ENCODE results near the gene FTO. TPM values are rescaled to one million over a fixed set of nuclear protein-coding genes. Genes with fewer than 3 reads are reported as not detected.

FTO gene
- total and polyA plus RNA-seq, 2 of the 8 experiments (the other 6 are each of a cell fraction or from before 2014, with no cell fraction given): 34.5 to 59.8 TPM

DNA sequence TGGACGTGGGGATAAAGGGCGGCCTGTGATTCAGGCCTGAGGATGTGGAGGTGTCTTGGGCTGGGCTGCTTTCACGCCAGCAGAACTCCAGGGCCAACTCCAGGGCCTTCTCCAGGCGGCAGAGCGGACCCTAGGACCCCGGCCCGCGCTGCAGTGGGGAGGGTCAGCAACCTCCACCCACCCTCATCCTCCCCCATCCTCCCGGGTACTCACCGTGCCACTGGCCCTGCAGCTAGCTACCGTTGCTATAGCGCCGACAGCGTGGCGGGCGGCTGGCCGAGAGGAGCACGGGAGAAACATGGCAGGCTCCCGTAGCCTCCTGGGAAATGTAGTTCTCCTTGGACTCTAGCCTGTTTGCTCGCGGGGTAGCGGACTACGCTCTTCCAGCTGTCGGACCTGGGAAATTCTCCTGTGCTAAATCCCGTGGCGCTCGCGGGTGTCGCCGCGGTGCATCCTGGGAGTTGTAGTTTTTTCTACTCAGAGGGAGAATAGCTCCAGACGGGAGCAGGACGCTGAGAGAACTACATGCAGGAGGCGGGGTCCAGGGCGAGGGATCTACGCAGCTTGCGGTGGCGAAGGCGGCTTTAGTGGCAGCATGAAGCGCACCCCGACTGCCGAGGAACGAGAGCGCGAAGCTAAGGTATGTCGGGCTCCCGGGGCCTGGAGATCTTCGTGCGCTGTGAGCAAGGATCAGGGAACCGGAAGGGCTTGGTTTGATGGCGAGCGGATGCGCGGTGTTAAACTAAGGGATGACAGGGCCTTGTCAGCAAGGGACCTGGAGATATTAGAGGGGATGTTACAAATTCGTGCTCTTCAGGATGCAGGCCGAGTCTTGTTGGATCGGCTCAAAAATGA is at the start of gene FTO, which contains the start of gene RPGRIP1L (continued):
- TF ChIP-seq BRCA1 (IDR thresholded peaks at IDR 0.05; ENCODE audit: low read depth, low read length): 0 out of 2 replicates have a peak, but pooled peaks have one; percentile 9
- 0 out of 2 replicates have a peak, but pooled peaks have one; percentile 46 for TF ChIP-seq RBBP5 (IDR thresholded peaks at IDR 0.05; ENCODE audit: borderline replicate concordance, low read depth, low read length)
- TF ChIP-seq CHD1 (IDR thresholded peaks at IDR 0.05; ENCODE audit: low read depth, low read length): no peak
- TF ChIP-seq RNF2 (IDR thresholded peaks at IDR 0.05; ENCODE audit: borderline replicate concordance, low read depth, low read length, missing control alignments, poor library complexity, severe bottlenecking): no peak
- TF ChIP-seq EGR1 (IDR thresholded peaks at IDR 0.05; ENCODE audit: borderline replicate concordance, low read depth, low read length): no peak
- TF ChIP-seq SP2 (IDR thresholded peaks at IDR 0.05; ENCODE audit: low read length): no peak
- TF ChIP-seq CBX8 (IDR thresholded peaks at IDR 0.05; ENCODE audit: borderline replicate concordance, low read depth, low read length): no peak
- TF ChIP-seq SP1 (IDR thresholded peaks at IDR 0.05; ENCODE audit: low read depth, low read length): 0 out of 2 replicates have a peak, but pooled peaks have one; percentile 12
- TF ChIP-seq SRF (IDR thresholded peaks at IDR 0.05; ENCODE audit: low read depth, low read length): no peak
- TF ChIP-seq, protein P1, sequence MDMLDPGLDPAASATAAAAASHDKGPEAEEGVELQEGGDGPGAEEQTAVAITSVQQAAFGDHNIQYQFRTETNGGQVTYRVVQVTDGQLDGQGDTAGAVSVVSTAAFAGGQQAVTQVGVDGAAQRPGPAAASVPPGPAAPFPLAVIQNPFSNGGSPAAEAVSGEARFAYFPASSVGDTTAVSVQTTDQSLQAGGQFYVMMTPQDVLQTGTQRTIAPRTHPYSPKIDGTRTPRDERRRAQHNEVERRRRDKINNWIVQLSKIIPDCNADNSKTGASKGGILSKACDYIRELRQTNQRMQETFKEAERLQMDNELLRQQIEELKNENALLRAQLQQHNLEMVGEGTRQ (IDR thresholded peaks at IDR 0.05; ENCODE audit: low read length): no peak
- no peak for TF ChIP-seq CBX5 (IDR thresholded peaks at IDR 0.05; ENCODE audit: low read depth, low read length)
- no peak for TF ChIP-seq CEBPB (IDR thresholded peaks at IDR 0.05; ENCODE audit: low read depth, low read length)
- TF ChIP-seq, protein P2, sequence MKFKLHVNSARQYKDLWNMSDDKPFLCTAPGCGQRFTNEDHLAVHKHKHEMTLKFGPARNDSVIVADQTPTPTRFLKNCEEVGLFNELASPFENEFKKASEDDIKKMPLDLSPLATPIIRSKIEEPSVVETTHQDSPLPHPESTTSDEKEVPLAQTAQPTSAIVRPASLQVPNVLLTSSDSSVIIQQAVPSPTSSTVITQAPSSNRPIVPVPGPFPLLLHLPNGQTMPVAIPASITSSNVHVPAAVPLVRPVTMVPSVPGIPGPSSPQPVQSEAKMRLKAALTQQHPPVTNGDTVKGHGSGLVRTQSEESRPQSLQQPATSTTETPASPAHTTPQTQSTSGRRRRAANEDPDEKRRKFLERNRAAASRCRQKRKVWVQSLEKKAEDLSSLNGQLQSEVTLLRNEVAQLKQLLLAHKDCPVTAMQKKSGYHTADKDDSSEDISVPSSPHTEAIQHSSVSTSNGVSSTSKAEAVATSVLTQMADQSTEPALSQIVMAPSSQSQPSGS (IDR thresholded peaks at IDR 0.05; ENCODE audit: low read length): no peak
- TF ChIP-seq EP300 (IDR thresholded peaks at IDR 0.05; ENCODE audit: borderline replicate concordance in 1 of 2, low read depth in 2 of 2, low read length in 2 of 2): no peak
- TF ChIP-seq POLR2A (IDR thresholded peaks at IDR 0.05; ENCODE audit: control extremely low read depth in 1 of 2, low read depth in 2 of 2, low read length in 2 of 2): no peak; a peak in 1 of 3 replicates
- peak; percentile 75 for TF ChIP-seq ASH2L (IDR thresholded peaks at IDR 0.05; ENCODE audit: low read length)
- TF ChIP-seq CHD2 (IDR thresholded peaks at IDR 0.05; ENCODE audit: low read length): peak; percentile 87
- TF ChIP-seq FOSL1 (IDR thresholded peaks at IDR 0.05; ENCODE audit: insufficient read depth, low read depth, low read length): peak; percentile 37; the same call in 1 of the 2 replicates
- no peak for TF ChIP-seq CTBP2 (IDR thresholded peaks at IDR 0.05; ENCODE audit: borderline replicate concordance, insufficient read depth, insufficient read length, low read length)
- no peak; the same call in 1 of the 2 replicates for TF ChIP-seq KDM1A (IDR thresholded peaks at IDR 0.05; ENCODE audit: borderline replicate concordance, low read length)
- 0 out of 2 replicates have a peak, but pooled peaks have one; percentile 22 for TF ChIP-seq TCF12 (IDR thresholded peaks at IDR 0.05; ENCODE audit: low read depth, low read length)

Data from H1 (cell line).